Activated naive CD4-positive, alpha-beta T cell treated with anti-CD3 and anti-CD28 coated beads, Interleukin-2, amount 10 ng/mL, durations not matched to agents 7 days and 5 days (primary cell): ENCODE data around the gene CASKIN2.

Experiments
- CTCF ChIA-PET: fragments of 350-600 bp; sonication (Branson Sonifier 250); formaldehyde crosslinking; loops from one replicate; lab custom pipeline; 2021; ENCODE audit warnings: antibody characterized with exemption; lab: Charles Lee
- DNase-seq: peaks from one replicate; pipeline ENCODE4 v3.0.0-alpha.2; 2020
- H3K27ac Mint-ChIP-seq: one replicate; pipeline ENCODE4 v1.8.0; 2021; ENCODE audit warnings: mild to moderate bottlenecking, moderate library complexity, mixed read lengths
- H3K27me3 Mint-ChIP-seq: one replicate; pipeline ENCODE4 v1.8.0; 2021; ENCODE audit warnings: mild to moderate bottlenecking, mixed read lengths
- H3K36me3 Mint-ChIP-seq: one replicate; pipeline ENCODE4 v1.8.0; 2021; ENCODE audit warnings: mixed read lengths
- H3K4me1 Mint-ChIP-seq: one replicate; pipeline ENCODE4 v1.8.0; 2021; ENCODE audit warnings: mixed read lengths
- H3K4me3 Mint-ChIP-seq: one replicate; pipeline ENCODE4 v1.8.0; 2021; ENCODE audit warnings: mild to moderate bottlenecking, moderate library complexity, mixed read lengths
- H3K9me3 Mint-ChIP-seq: one replicate; pipeline ENCODE4 v1.8.0; 2021; ENCODE audit warnings: mixed read lengths

CASKIN2 gene

GRCh38 chr17:75501378-75502071 lies 13.8 kb downstream of the CASKIN2 start:
- Mint-ChIP-seq H3K36me3 (peaks cover 10% of the 10 kb centered on the region), H3K4me1 (peaks cover 9% of the 10 kb centered on the region), H3K27ac (no peak overlapping the region), H3K4me3 (no peak overlapping the region), H3K9me3 (no peaks in the 10 kb centered on the region), H3K27me3 (no peaks in the 10 kb centered on the region)
- no peak for DNase-seq
- CTCF ChIA-PET, result no interaction called here

DNA sequence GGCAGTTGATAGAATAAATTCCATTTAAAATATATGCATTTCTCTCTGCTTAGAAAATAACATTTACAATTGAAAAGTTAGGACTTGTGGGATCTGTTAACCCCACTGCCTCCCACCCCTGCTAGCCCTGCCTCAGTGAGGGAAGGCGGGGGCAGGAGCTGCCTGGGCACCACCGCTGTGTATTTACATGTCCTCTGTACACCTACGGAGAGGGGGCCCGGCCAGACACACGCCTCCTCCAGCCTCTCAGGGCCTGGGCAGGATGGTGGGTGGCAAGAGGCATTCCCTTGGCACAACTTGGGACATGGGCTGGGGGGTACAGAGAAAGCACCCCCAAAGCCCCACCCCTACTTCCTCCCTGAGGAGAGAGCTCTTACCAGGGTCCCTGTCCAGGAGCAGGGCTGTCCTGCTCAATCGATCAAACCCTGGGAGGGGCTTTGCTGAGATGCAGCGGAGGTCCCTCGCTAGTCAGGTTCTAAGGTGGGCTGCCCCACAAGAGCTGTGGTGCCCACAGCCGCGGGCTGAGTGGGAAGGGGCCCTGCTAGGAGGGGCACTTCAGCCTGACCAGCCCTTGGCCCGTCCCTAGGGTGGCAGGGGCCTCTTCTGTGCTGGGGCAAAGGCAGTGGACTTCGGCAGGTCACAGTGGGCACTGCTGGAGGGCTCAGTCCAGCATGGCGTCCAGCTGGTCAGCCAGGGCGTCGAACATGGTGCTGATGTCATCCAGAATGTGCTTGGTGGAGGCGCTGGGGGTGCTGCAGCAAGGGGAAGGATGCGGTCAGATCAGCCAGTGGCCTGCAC lies 14.7 kb downstream of the CASKIN2 start:
- no peak overlapping the region for H3K4me3 Mint-ChIP-seq

GRCh38 chr17:75499313-75500022 lies 15.9 kb downstream of the CASKIN2 start:
- H3K36me3 Mint-ChIP-seq, result peaks cover 14% of the 10 kb centered on the region
- CTCF ChIA-PET, result interaction anchor here (2.1 kb wide), 1 partner anchor 17 kb away, joined by 8 read pairs; the partner anchor contains the start of gene TSEN54
- no peak overlapping the region for H3K4me3 Mint-ChIP-seq
- H3K4me1 Mint-ChIP-seq, result peaks cover 9% of the 10 kb centered on the region
- DNase-seq, result no peak
- H3K9me3 Mint-ChIP-seq, result no peaks in the 10 kb centered on the region
- peak overlapping the region; percentile 52 for H3K27ac Mint-ChIP-seq
- no peaks in the 10 kb centered on the region for H3K27me3 Mint-ChIP-seq

More for the DNA sequence above, 14.7 kb downstream of the CASKIN2 start:
- Mint-ChIP-seq H3K27ac (no peak overlapping the region), H3K9me3 (no peaks in the 10 kb centered on the region), H3K36me3 (peaks cover 14% of the 10 kb centered on the region), H3K27me3 (no peaks in the 10 kb centered on the region), H3K4me1 (peaks cover 9% of the 10 kb centered on the region)
- DNase-seq, result no peak
- CTCF ChIA-PET, result no interaction called here

DNA sequence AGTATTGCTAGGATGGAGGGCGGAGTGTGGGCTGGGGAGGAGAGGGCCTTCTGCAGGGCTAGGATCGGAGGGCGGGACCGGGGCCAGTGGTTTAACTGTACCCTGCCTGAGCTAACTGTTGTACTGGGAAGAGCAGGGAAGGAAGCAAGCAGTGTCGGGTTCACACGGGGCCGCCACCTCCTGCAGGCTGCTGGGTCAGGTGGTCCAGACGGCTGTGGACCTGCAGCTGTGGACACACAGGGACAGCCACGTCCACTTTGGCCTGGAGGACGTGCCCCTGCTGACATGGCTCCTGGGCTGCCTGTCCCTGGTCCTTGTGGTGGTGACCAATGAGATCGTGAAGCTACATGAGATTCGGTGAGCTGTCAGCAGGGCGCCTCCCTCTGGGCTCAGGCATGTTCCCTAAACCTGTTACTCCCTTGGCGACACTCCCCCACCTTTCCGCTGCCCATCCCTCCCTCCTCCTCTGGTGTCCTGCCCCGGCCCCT lies 16.6 kb downstream of the CASKIN2 start:
- H3K9me3 Mint-ChIP-seq, result no peaks in the 10 kb centered on the region
- H3K4me1 Mint-ChIP-seq, result peaks cover 9% of the 10 kb centered on the region
- H3K36me3 Mint-ChIP-seq, result peaks cover 14% of the 10 kb centered on the region
- CTCF ChIA-PET, result interaction anchor here (2.1 kb wide), 1 partner anchor 18 kb away, joined by 8 read pairs; the partner anchor contains the start of gene TSEN54
- no peak overlapping the region for H3K27ac Mint-ChIP-seq
- no peak for DNase-seq
- no peaks in the 10 kb centered on the region for H3K27me3 Mint-ChIP-seq
- no peak overlapping the region for H3K4me3 Mint-ChIP-seq

DNA sequence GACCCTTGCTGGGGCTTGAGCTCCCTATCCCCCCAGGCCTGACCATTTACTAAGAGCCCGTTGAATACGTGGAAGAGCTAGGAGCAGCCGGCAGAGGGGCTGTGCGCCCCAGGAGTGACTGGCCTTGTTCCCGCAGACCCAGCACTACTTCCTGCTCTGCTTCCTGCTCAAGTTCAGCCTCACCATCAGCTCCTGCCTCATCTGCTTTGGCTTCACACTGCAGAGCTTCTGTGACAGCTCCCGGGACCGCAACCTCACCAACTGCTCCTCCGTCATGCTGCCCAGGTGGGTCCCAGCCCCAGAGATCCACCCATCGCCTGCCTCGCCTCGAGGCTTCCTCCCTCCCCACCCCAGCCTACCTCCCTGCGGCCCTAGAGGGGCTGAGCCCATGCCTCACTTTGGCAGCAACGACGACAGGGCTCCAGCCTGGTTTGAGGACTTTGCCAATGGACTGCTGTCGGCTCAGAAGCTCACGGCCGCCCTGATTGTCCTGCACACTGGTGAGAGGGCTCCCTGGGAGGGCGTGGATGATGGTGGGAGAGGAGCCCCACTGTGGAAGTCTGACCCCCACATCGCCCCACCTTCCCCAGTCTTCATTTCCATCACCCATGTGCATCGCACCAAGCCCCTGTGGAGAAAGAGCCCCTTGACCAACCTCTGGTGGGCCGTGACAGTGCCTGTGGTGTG lies 17.2 kb downstream of the CASKIN2 start:
- peaks cover 9% of the 10 kb centered on the region for H3K4me1 Mint-ChIP-seq
- H3K27ac Mint-ChIP-seq, result peak overlapping the region; percentile 60
- DNase-seq, result peak; percentile 29
- H3K36me3 Mint-ChIP-seq, result peaks cover 14% of the 10 kb centered on the region
- no peaks in the 10 kb centered on the region for H3K9me3 Mint-ChIP-seq
- H3K4me3 Mint-ChIP-seq, result no peak overlapping the region
- CTCF ChIA-PET, result interaction anchor here (0.7 to 2.1 kb wide), 3 partner anchors 19 to 384 kb away, joined by 3 to 8 read pairs (median 3); partner anchors contain the start of genes SMIM5 and TSEN54
- H3K27me3 Mint-ChIP-seq, result no peaks in the 10 kb centered on the region

DNA sequence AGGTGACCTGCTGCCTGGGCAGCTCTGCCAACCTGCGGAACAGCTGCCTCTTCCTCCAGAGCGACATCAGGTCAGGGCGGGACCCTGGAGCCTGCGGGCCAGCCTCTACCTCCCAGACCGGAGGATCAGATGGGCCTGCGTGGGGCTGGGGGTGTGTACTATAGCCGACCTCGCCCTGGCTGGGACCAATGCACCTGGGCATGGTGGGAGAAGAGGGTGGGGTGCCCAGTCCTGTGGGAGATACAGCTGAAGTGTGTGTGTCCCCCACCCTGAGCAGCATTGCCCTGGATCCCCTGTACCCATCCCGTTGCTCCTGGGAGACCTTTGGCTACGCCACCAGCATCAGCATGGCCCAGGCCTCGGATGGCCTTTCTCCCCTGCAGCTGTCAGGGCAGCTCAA lies 19.3 kb downstream of the CASKIN2 start:
- peaks cover 9% of the 10 kb centered on the region for H3K4me1 Mint-ChIP-seq
- H3K4me3 Mint-ChIP-seq, result no peak overlapping the region
- H3K27me3 Mint-ChIP-seq, result no peaks in the 10 kb centered on the region
- CTCF ChIA-PET, result interaction anchor here (1.4 to 1.5 kb wide), 2 partner anchors 8 to 9 kb away, joined by 3 read pairs; no protein-coding TSS in a partner anchor
- H3K27ac Mint-ChIP-seq, result no peak overlapping the region
- H3K9me3 Mint-ChIP-seq, result no peaks in the 10 kb centered on the region
- peaks cover 22% of the 10 kb centered on the region for H3K36me3 Mint-ChIP-seq
- no peak for DNase-seq

DNA sequence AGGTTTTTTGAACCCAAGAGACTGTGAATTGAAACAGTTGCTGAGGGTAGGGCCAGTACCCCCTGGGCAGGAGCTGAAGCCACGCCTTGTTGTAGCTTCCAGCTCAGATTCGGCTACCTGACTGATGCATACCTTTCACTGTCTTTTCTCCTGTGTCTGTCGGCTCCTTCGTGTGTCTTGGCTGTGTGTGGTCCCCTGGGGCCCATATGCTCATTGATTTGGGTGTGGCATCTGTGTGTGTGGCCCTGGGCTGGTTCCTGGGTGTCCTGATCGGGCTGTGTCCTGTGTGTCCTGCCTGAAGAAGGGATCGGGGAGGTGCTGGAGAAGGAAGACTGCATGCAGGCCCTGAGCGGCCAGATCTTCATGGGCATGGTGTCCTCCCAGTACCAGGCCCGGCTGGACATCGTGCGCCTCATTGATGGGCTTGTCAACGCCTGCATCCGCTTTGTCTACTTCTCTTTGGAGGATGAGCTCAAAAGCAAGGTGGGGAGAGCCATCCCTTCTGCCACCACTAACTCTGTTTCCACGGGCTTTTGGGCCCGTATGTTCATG lies 20.9 kb downstream of the CASKIN2 start:
- Mint-ChIP-seq H3K27ac (no peak overlapping the region), H3K36me3 (peaks cover 22% of the 10 kb centered on the region), H3K27me3 (no peaks in the 10 kb centered on the region), H3K4me1 (peaks cover 11% of the 10 kb centered on the region), H3K4me3 (no peak overlapping the region), H3K9me3 (no peaks in the 10 kb centered on the region)
- DNase-seq, result no peak
- CTCF ChIA-PET, result no interaction called here

DNA sequence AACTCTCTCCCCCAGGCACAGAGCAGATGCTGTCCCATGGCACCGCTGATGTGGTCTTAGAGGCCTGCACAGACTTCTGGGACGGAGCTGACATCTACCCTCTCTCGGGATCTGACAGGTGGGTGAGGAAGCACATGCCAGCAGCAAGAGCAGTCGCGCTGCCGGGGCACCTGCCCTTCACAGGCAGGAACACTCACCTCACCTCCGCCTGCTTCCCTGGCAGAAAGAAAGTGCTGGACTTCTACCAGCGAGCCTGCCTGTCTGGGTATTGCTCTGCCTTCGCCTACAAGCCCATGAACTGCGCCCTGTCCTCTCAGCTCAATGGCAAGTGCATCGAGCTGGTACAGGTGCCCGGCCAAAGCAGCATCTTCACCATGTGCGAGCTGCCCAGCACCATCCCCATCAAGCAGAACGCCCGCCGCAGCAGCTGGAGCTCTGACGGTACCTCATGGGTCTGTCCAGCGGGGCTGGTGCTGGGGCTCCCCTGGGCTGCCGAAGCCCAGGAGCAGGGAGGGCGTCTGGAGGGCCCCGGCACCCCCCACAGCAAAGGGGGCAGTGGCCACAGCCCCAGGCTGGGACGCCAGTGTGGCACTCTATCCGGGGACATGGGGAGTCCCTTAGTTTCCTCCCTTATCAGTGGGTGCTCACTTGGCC lies 21.7 kb downstream of the CASKIN2 start:
- CTCF ChIA-PET, result no interaction called here
- Mint-ChIP-seq H3K27ac (no peak overlapping the region), H3K4me1 (peaks cover 11% of the 10 kb centered on the region), H3K9me3 (no peaks in the 10 kb centered on the region), H3K36me3 (peaks cover 22% of the 10 kb centered on the region), H3K27me3 (no peaks in the 10 kb centered on the region), H3K4me3 (no peak overlapping the region)
- DNase-seq, result no peak

- no peak overlapping the region for H3K4me3 Mint-ChIP-seq
- CTCF ChIA-PET, result no interaction called here
Measured at GRCh38 chr17:75492555-75493168, 22.7 kb downstream of the CASKIN2 start.

DNA sequence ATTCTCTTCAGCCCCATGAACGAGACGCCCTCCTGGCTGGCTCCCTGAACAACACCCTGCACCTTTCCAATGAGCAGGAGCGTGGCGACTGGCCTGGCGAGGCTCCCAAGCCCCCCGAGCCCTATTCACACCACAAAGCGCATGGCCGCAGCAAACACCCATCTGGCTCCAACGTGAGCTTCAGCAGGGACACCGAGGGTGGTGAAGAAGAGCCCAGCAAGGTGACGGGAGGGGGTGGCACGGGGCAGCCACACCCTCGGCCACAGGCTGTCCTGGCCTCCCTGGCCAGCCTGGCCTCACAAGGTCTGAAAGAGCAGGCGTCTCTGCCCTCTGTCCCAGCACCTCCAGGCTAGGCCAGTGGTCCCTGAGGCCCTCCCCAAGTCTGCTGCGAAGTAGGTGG lies 23.7 kb downstream of the CASKIN2 start:
- CTCF ChIA-PET, result no interaction called here
- no peak overlapping the region for H3K4me3 Mint-ChIP-seq
- H3K9me3 Mint-ChIP-seq, result no peaks in the 10 kb centered on the region
- peaks cover 20% of the 10 kb centered on the region for H3K4me1 Mint-ChIP-seq
- H3K27me3 Mint-ChIP-seq, result no peaks in the 10 kb centered on the region
- H3K36me3 Mint-ChIP-seq, result peaks cover 23% of the 10 kb centered on the region
- H3K27ac Mint-ChIP-seq, result no peak overlapping the region
- DNase-seq, result no peak

More at GRCh38 chr17:75492555-75493168, 22.7 kb downstream of the CASKIN2 start:
- Mint-ChIP-seq H3K27ac (no peak overlapping the region), H3K9me3 (no peaks in the 10 kb centered on the region), H3K36me3 (peaks cover 20% of the 10 kb centered on the region), H3K27me3 (no peaks in the 10 kb centered on the region), H3K4me1 (peaks cover 13% of the 10 kb centered on the region)
- no peak for DNase-seq

DNA sequence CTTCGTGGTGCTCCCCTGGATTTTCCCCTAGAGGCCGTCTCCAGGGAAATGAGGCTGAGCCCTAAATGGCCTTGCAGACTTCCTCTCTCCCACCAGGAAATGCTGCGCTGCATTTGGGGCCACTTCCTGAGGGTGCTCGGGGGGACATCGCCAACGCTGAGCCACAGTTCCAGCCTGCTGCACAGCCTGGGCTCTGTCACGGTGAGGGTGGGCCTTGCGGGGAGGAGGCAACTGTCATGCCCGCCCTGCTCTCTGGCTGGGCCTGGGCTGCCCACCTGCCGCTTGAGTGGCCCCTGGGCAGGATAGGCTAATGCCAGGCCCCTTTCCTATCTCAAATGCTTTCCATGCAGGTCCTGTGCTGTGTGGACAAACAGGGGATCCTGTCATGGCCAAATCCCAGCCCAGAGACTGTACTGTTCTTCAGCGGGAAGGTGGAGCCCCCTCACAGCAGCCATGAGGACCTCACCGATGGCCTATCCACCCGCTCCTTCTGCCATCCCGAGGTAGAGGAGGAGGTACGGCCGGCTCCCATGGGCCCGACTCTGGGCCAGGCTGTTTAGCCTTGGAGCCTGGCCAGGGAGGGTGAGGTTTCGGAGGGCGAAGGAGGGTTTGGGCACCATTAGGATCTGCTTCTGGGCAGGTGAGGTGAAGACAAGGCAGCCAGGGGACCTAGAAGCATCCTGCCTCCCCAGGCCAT lies 24.2 kb downstream of the CASKIN2 start:
- CTCF ChIA-PET, result no interaction called here
- Mint-ChIP-seq H3K9me3 (no peaks in the 10 kb centered on the region), H3K27ac (no peak overlapping the region), H3K27me3 (no peaks in the 10 kb centered on the region), H3K36me3 (peaks cover 27% of the 10 kb centered on the region), H3K4me1 (peaks cover 26% of the 10 kb centered on the region), H3K4me3 (no peak overlapping the region)
- no peak for DNase-seq

DNA sequence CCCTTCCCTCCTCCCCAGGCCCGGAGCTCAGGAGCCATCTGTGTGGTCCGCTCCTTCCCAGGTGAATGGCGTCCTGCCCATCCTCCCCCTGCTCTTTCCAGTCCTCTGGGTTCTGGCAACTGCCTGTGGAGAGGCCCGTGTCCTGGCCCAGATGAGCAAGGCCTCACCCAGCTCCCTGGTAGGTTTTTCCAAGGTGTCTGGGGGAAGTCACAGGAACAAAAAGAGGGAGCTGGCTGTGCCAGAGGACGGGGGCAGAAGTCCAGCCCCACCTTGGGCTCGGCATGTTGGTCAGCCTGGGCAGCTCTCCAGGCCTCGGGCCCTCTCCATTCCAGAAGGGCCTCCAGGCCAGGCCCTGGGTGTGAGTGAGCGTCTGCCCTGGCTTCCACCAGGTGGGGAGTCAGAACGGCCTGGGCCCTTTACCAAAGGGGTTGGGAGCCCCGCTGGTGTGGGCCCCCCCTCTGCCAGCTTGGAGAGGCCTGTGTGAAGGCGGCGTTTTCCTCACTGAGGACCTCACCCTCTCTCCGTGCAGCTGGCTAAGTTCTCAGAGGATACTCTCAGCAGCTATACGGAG lies 25.1 kb downstream of the CASKIN2 start:
- H3K27me3 Mint-ChIP-seq, result no peaks in the 10 kb centered on the region
- peak overlapping the region; percentile 68 for H3K27ac Mint-ChIP-seq
- CTCF ChIA-PET, result no interaction called here
- H3K4me1 Mint-ChIP-seq, result peaks cover 27% of the 10 kb centered on the region
- H3K9me3 Mint-ChIP-seq, result no peaks in the 10 kb centered on the region
- peaks cover 23% of the 10 kb centered on the region for H3K36me3 Mint-ChIP-seq
- no peak for DNase-seq
- no peak overlapping the region for H3K4me3 Mint-ChIP-seq
